ENCODE results near the gene IL17RD. TPM values are rescaled to one million over a fixed set of nuclear protein-coding genes. Genes with fewer than 3 reads are reported as not detected.

IL17RD gene
- total RNA-seq, 1 donor from 2014 or later = 3.4 TPM

DNA sequence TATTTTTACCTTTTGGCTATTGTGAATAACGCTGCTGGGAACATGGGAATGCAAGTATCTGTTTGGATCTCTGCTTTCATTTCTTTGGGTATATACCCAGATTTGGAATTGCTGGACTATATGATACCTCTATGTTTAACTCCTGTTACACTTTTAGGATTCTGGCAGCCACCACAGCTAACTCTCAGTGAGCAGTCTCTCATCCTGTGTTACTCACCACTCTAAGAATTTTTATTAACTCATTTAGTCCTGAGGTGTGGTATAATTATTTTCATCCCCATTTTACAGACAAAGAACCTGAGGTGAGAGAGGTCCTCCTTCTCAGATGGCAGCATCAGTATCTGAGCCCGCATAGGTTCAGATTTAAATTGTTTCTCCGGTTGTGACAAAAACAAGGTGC, 103.6 kb downstream of the IL17RD start:
- H3K9me3 ChIP-seq = no peaks in the 10 kb centered on the region
- H3K4me1 ChIP-seq = peaks cover 0 to 6% of the 10 kb centered on the region in 2 donors
- H3K27ac ChIP-seq = peak overlapping the region in 1 of 2 donors; percentile 20
- intact Hi-C loops (cut with DNase I) = no loop called here
- H3K4me3 ChIP-seq = no peak overlapping the region
- no peak for DNase-seq (ENCODE audit: low spot score in 2 of 2)
- TF ChIP-seq, protein P1, sequence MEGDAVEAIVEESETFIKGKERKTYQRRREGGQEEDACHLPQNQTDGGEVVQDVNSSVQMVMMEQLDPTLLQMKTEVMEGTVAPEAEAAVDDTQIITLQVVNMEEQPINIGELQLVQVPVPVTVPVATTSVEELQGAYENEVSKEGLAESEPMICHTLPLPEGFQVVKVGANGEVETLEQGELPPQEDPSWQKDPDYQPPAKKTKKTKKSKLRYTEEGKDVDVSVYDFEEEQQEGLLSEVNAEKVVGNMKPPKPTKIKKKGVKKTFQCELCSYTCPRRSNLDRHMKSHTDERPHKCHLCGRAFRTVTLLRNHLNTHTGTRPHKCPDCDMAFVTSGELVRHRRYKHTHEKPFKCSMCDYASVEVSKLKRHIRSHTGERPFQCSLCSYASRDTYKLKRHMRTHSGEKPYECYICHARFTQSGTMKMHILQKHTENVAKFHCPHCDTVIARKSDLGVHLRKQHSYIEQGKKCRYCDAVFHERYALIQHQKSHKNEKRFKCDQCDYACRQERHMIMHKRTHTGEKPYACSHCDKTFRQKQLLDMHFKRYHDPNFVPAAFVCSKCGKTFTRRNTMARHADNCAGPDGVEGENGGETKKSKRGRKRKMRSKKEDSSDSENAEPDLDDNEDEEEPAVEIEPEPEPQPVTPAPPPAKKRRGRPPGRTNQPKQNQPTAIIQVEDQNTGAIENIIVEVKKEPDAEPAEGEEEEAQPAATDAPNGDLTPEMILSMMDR (IDR thresholded peaks at IDR 0.05) = no peak
- H3K36me3 ChIP-seq = no peaks in the 10 kb centered on the region
- H3K27me3 ChIP-seq = no peaks in the 10 kb centered on the region

GRCh38 chr3:57060089-57060821, 104.9 kb downstream of the IL17RD start, which contains the start of gene SPATA12:
Gene SPATA12, plus strand, starts transcription at chr3:57060664. Its CDS starts 13,031 bp downstream, at chr3:57073695.
- Histone ChIP-seq H3K27ac (no peak within 1 kb of the TSS), H3K4me1 (peaks cover 0 to 6% of the 10 kb centered on the region in 2 donors), H3K4me3 (no peak within 1 kb of the TSS), H3K9me3 (no peaks in the 10 kb centered on the region), H3K36me3 (no peaks in the 10 kb centered on the region), H3K27me3 (no peaks in the 10 kb centered on the region)
- TF ChIP-seq, protein P1 (IDR thresholded peaks at IDR 0.05) = no peak
- intact Hi-C loops (cut with DNase I) = no loop called here
- peak; percentile 67 to 78 for DNase-seq (ENCODE audit: low spot score in 2 of 2)

- intact Hi-C loops (cut with DNase I) = no loop called here
- Histone ChIP-seq H3K27me3 (no peaks in the 10 kb centered on the region), H3K27ac (no peak overlapping the region), H3K4me3 (no peak overlapping the region), H3K36me3 (no peaks in the 10 kb centered on the region), H3K9me3 (no peaks in the 10 kb centered on the region), H3K4me1 (peaks cover 0 to 6% of the 10 kb centered on the region in 2 donors)
- DNase-seq (ENCODE audit: low spot score in 2 of 2) = no peak
- TF ChIP-seq, protein P1 (IDR thresholded peaks at IDR 0.05) = no peak
Observed at GRCh38 chr3:57059411-57059810, 105.7 kb downstream of the IL17RD start.

GRCh38 chr3:57057351-57057750, 107.8 kb downstream of the IL17RD start:
- Histone ChIP-seq H3K9me3 (no peaks in the 10 kb centered on the region), H3K36me3 (no peaks in the 10 kb centered on the region), H3K4me3 (no peak overlapping the region), H3K27me3 (no peaks in the 10 kb centered on the region), H3K27ac (no peak overlapping the region), H3K4me1 (peaks cover 0 to 5% of the 10 kb centered on the region in 2 donors)
- intact Hi-C loops (cut with DNase I) = no loop called here
- TF ChIP-seq, protein P1 (IDR thresholded peaks at IDR 0.05) = no peak
- DNase-seq (ENCODE audit: low spot score in 2 of 2) = no peak

- no peak for DNase-seq (ENCODE audit: low spot score in 2 of 2)
- TF ChIP-seq, protein P1 (IDR thresholded peaks at IDR 0.05) = no peak
- no peak overlapping the region for H3K4me3 ChIP-seq
- H3K27ac ChIP-seq = no peak overlapping the region
- no peaks in the 10 kb centered on the region for H3K4me1 ChIP-seq
- intact Hi-C loops (cut with DNase I) = no loop called here
- no peaks in the 10 kb centered on the region for H3K27me3 ChIP-seq
- no peaks in the 10 kb centered on the region for H3K9me3 ChIP-seq
- no peaks in the 10 kb centered on the region for H3K36me3 ChIP-seq
Observed at GRCh38 chr3:57053122-57053521, 112.0 kb downstream of the IL17RD start.

Measured in ascending aorta (tissue), 2 donors.